Activated CD8-positive, alpha-beta T cell treated with anti-CD3 and anti-CD28 coated beads, Interleukin-2, amount 10 ng/mL, durations not matched to agents 7 days and 5 days (primary cell): ENCODE data around the gene EFNB3. TPM values are rescaled to one million over a fixed set of nuclear protein-coding genes. Genes with fewer than 3 reads are reported as not detected.

Source experiments
- ATAC-seq: fragments of 150-1000 bp; cut with Tn5 transposase; one replicate; pipeline ENCODE4 v1.10.0; 2021; ENCODE audit warnings: moderate library complexity
- CTCF ChIA-PET: fragments of 350-600 bp; sonication (Branson Sonifier 250); formaldehyde crosslinking; loops from one replicate; lab custom pipeline; 2021; ENCODE audit warnings: antibody characterized with exemption; lab: Charles Lee
- POLR2A ChIA-PET: fragments of 350-600 bp; sonication (Branson Sonifier 250); formaldehyde crosslinking; loops from one replicate; lab custom pipeline; 2021; ENCODE audit warnings: antibody characterized with exemption; lab: Charles Lee
- DNase-seq: peaks from one replicate; pipeline ENCODE4 v3.0.0-alpha.2; 2020
- H3K27ac Mint-ChIP-seq: one replicate; pipeline ENCODE4 v1.8.0; 2021; ENCODE audit warnings: mild to moderate bottlenecking, mixed read lengths
- H3K27me3 Mint-ChIP-seq: one replicate; pipeline ENCODE4 v1.8.0; 2021; ENCODE audit warnings: low read depth, mixed read lengths
- H3K36me3 Mint-ChIP-seq: one replicate; pipeline ENCODE4 v1.8.0; 2021; ENCODE audit warnings: low read depth, mixed read lengths
- H3K4me1 Mint-ChIP-seq: one replicate; pipeline ENCODE4 v1.8.0; 2021; ENCODE audit warnings: low read depth, mixed read lengths
- H3K4me3 Mint-ChIP-seq: one replicate; pipeline ENCODE4 v1.8.0; 2021; ENCODE audit warnings: mild to moderate bottlenecking, mixed read lengths
- H3K9me3 Mint-ChIP-seq: one replicate; pipeline ENCODE4 v1.8.0; 2022; ENCODE audit warnings: mixed read lengths; ENCODE audit not compliant: insufficient read depth
- total RNA-seq, 2 experiments: library from RNA; stranded (reverse); gene quantifications; one replicate each; pipeline ENCODE4 v1.2.3, GENCODE V29; 2021

Gene EFNB3
- total RNA-seq, 2 experiments from 2014 or later, result not detected

DNA sequence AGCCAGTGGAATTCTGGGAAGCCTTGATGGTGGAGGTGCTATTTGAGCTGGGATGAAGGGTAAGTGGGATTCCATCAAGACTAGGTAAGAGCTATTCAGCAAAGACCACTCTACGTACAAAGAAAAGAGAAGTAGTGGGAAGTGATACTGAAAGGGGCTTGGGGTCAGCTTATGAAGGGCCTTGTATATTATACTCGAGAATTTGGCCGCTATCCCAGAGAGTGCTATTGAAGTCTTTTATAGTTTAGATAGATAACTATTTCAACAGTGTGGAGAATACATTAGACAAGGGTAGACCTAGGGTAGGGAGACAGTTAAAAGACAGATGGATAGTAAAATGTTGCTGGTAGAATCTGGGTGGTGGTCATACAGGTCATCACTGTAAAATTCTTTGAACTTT lies 22.9 kb downstream of the EFNB3 start:
- ChIA-PET POLR2A (no interaction called here), CTCF (no interaction called here)
- Mint-ChIP-seq H3K9me3 (no peaks in the 10 kb centered on the region), H3K4me1 (no peaks in the 10 kb centered on the region), H3K36me3 (no peaks in the 10 kb centered on the region), H3K27me3 (peaks cover 22% of the 10 kb centered on the region), H3K4me3 (no peak overlapping the region), H3K27ac (no peak overlapping the region)
- no peak for ATAC-seq
- no peak for DNase-seq

DNA sequence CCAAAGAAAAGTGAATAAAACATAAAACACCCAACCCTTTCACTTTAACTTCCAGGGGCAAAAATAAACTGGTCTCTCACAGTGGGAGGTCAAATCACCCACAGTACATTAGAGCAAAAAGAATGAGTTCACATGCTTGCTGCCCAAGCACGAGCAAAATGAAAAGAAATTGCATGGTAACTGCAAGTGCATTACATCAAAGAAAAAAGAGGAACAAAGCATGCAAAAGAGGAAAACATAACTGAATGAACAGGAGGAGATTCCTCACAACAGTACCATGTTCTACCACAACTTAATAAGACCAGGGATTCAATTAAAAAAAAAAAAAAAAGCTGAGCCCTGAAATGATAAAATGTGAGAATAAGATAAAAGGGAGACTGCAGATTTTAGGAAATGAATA lies 24.8 kb downstream of the EFNB3 start:
- CTCF ChIA-PET, result interaction anchor here (0.8 to 1.9 kb wide), 2 partner anchors 13 to 272 kb away, joined by 3 to 13 read pairs; no protein-coding TSS in a partner anchor
- H3K4me1 Mint-ChIP-seq, result no peaks in the 10 kb centered on the region
- no peaks in the 10 kb centered on the region for H3K36me3 Mint-ChIP-seq
- H3K27ac Mint-ChIP-seq, result no peak overlapping the region
- no peaks in the 10 kb centered on the region for H3K9me3 Mint-ChIP-seq
- ATAC-seq (no peak), DNase-seq (no peak)
- POLR2A ChIA-PET, result no interaction called here
- H3K27me3 Mint-ChIP-seq, result peaks cover 26% of the 10 kb centered on the region
- no peak overlapping the region for H3K4me3 Mint-ChIP-seq

DNA sequence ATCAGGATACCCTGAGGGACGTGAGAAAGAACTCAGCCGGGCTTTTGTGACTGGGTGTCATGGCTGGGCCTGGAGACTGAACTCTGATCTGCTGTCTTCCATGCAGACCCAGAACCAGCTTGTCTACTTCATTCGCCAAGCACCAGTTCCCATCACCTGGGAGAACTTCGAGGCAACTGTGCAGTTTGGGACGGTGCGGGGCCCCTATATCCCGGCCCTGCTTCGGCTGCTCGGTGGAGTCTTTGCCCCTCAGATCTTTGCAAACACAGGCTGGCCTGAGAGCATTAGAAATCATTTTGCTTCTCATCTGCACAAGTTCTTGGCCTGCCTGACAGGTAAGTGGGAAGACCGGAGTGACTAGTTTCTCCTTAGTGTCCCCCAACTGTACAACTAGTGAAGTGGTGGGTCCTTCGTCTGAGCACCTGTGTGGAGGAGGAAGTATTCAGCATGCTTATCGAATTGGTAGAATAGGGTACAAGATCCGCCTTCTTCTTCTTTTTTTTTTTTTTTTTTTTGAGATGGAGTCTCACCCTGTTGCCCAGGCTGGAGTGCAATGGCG lies 28.1 kb downstream of the EFNB3 start:
- ATAC-seq (no peak), DNase-seq (no peak)
- H3K4me1 Mint-ChIP-seq, result no peaks in the 10 kb centered on the region
- ChIA-PET CTCF (no interaction called here), POLR2A (no interaction called here)
- H3K27ac Mint-ChIP-seq, result no peak overlapping the region
- no peaks in the 10 kb centered on the region for H3K9me3 Mint-ChIP-seq
- H3K36me3 Mint-ChIP-seq, result no peaks in the 10 kb centered on the region
- no peak overlapping the region for H3K4me3 Mint-ChIP-seq
- H3K27me3 Mint-ChIP-seq, result peaks cover 29% of the 10 kb centered on the region

DNA sequence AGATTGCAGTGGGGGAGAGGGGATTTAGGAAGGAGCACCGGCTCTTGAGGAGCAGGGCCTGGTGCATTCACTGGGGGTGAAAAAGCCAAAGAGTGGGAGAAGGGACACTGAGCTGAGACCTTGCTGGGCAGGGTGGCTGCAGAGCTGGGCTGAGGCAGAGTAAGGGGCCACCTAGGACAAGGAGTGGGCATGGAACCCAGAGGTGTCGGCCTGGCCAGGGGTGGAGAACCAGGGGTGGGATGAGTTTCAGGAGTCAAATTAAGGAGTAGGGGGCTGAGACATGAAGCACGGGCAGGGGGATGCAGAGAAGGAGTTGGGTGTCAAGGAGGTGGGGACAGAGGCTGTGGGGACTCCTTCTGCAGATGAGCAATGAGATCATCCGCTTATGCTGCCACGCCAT lies 32.6 kb downstream of the EFNB3 start:
- POLR2A ChIA-PET, result no interaction called here
- no peaks in the 10 kb centered on the region for H3K9me3 Mint-ChIP-seq
- no peaks in the 10 kb centered on the region for H3K4me1 Mint-ChIP-seq
- H3K27ac Mint-ChIP-seq, result no peak overlapping the region
- peaks cover 21% of the 10 kb centered on the region for H3K27me3 Mint-ChIP-seq
- CTCF ChIA-PET, result no interaction called here
- H3K4me3 Mint-ChIP-seq, result no peak overlapping the region
- ATAC-seq (no peak), DNase-seq (no peak)
- no peaks in the 10 kb centered on the region for H3K36me3 Mint-ChIP-seq

DNA sequence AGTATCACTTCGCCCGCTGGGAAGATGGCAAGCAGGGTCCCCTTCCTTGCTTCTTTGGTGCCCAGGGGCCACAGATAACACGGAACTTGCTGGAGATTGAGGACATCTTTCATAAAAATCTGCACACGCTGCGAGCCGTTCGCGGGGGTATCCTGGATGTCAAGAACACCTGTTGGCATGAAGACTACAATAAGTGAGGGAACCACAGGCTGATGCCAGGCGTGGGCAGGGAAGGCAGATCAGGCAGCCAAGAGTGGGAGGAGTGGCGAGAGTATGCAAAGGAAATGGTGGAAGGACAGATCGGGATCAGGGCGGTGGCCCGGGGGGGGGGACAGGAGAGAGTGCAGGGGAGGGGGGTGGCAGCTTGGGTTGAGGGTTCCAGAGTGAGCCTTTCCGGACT lies 34.7 kb downstream of the EFNB3 start:
- H3K9me3 Mint-ChIP-seq, result no peaks in the 10 kb centered on the region
- ChIA-PET CTCF (no interaction called here), POLR2A (no interaction called here)
- H3K27ac Mint-ChIP-seq, result no peak overlapping the region
- peaks cover 12% of the 10 kb centered on the region for H3K27me3 Mint-ChIP-seq
- ATAC-seq (no peak), DNase-seq (no peak)
- H3K36me3 Mint-ChIP-seq, result no peaks in the 10 kb centered on the region
- no peaks in the 10 kb centered on the region for H3K4me1 Mint-ChIP-seq
- H3K4me3 Mint-ChIP-seq, result no peak overlapping the region

DNA sequence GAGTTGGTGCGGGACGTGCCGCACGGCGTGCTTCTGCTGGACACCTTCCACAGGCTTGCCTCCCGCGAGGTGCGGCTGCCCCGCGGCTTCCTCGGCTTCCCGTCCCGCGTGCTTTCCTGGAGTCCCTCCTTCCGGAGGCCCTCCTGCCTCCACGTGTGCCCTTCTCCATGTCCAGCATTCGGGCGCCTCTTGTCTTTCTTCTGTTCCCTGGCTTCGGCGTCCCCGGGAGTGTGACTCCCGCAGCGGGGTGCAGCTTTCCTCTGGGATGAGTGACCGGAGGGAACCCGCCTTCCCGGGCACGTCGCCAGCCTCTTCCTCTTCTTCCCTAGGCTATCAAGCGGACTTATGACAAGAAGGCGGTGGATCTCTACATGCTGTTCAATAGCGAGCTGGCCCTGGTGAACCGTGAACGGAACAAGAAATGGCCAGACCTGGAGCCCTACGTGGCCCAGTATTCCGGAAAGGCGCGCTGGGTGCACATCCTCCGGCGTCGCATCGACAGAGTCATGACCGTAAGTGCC lies 35.5 kb downstream of the EFNB3 start:
- Mint-ChIP-seq H3K27me3 (peaks cover 12% of the 10 kb centered on the region), H3K4me1 (no peaks in the 10 kb centered on the region), H3K36me3 (no peaks in the 10 kb centered on the region), H3K27ac (no peak overlapping the region), H3K4me3 (no peak overlapping the region), H3K9me3 (no peaks in the 10 kb centered on the region)
- POLR2A ChIA-PET, result no interaction called here
- ATAC-seq (no peak), DNase-seq (no peak)
- CTCF ChIA-PET, result no interaction called here

DNA sequence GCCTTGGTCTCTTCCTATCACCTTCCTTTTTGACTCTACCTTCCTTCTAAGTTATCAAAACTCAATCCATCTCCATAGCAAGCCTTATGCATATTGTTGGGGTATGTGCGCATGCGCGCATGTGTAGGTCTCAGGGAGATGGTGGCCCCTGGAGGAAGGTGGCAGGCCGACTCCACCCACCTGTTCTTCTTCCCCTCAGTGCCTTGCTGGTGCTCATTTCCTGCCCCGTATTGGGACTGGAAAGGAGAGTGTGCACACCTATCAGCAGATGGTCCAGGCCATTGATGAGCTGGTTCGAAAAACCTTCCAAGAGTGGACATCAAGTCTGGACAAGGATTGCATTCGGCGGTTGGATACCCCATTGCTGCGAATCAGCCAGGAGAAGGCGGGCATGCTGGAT lies 37.7 kb downstream of the EFNB3 start:
- Mint-ChIP-seq H3K9me3 (no peaks in the 10 kb centered on the region), H3K4me3 (no peak overlapping the region), H3K27ac (no peak overlapping the region), H3K4me1 (no peaks in the 10 kb centered on the region), H3K36me3 (no peaks in the 10 kb centered on the region), H3K27me3 (peaks cover 14% of the 10 kb centered on the region)
- ATAC-seq, result no peak
- CTCF ChIA-PET, result interaction anchor here (0.8 to 3.2 kb wide), 21 partner anchors 8 to 299 kb away, joined by 3 to 19 read pairs (median 5); partner anchors contain the start of gene NAA38
- DNase-seq, result no peak
- POLR2A ChIA-PET, result no interaction called here

DNA sequence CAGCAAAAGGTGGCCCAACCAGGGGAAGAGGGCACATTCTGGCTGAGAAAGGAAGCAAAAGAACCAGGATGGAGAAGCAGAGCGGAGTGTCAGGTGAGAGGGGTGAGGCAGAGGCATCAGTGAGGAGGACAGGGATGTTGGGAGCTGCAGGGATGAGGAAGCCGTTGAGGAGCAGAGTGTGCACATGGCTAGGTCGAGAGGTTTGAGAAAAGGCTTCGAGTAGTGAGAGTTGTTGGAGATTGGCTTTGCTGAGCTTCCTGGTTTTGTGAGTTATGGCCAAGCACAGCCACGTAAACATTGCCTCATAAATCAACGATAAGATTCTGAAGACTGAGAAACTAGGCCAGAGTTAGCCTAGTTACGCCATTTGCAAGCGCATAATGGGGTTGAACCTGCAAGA lies 39.4 kb downstream of the EFNB3 start:
- Mint-ChIP-seq H3K27ac (no peak overlapping the region), H3K4me1 (no peaks in the 10 kb centered on the region), H3K36me3 (no peaks in the 10 kb centered on the region), H3K27me3 (peaks cover 15% of the 10 kb centered on the region), H3K9me3 (no peaks in the 10 kb centered on the region), H3K4me3 (no peak overlapping the region)
- no peak for ATAC-seq
- DNase-seq, result no peak
- POLR2A ChIA-PET, result no interaction called here
- CTCF ChIA-PET, result interaction anchor here (0.9 to 3.2 kb wide), 16 partner anchors 9 to 297 kb away, joined by 3 to 19 read pairs (median 6); partner anchors contain the start of genes NAA38 and WRAP53

DNA sequence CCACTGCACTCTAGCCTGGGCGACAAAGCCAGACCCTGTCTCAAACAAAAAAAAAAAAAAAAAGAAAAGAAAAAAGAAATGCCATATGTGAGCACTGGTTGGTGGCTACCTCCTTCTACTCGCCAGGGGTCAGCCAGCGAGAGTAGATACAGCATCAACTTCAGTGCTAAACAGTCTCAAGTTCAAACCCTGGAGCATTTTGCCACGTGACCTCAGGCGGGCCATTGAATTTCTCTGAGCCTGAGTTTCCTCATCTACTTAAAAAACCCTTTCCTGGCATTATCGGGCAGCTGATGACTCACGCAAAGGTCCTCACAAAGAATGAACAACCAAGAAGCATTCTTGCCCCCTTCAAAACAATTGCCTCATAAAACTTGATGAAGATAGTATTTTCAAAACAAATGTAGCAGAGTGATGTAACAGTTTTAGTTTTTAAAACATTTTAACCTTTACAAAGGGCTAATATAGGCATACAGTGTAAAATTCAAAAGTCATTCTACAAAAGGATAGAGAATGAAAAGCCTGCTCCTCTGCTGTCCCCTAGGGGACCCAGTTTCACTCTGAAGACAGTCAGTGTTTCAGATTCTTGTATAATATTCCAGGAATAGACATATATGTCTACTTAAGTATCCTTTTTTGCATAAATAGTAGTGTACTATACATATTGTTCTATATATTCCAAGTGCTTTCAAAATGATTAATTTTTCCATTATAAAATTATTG lies 40.9 kb downstream of the EFNB3 start:
- no peaks in the 10 kb centered on the region for H3K36me3 Mint-ChIP-seq
- POLR2A ChIA-PET, result no interaction called here
- ATAC-seq, result no peak
- H3K27me3 Mint-ChIP-seq, result peaks cover 11% of the 10 kb centered on the region
- CTCF ChIA-PET, result no interaction called here
- DNase-seq, result no peak
- H3K4me3 Mint-ChIP-seq, result no peak overlapping the region
- H3K9me3 Mint-ChIP-seq, result no peaks in the 10 kb centered on the region
- no peak overlapping the region for H3K27ac Mint-ChIP-seq
- H3K4me1 Mint-ChIP-seq, result no peaks in the 10 kb centered on the region

DNA sequence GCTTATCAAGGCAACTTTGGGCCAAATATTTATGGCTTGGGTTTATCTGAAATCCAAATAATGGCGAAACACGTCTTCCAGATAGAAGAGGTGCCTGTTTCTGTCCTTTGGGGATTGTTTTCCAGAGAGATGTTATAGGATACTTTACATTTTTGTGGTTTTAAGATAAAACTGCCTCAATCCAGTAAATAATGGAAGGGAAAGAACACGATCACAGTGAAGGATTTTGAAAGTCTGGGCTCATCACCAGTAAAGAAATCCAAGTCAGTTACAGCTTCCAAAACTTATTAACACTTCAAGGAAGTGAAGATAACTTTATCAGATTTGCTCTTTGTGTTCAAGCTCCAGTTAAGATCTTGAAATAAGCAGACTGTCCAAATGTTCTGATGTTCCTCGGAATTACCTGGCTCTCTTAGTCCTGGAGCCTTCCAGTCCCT lies 42.7 kb downstream of the EFNB3 start:
- ChIA-PET POLR2A (no interaction called here), CTCF (interaction anchor here (0.7 to 1.5 kb wide), 3 partner anchors 87 to 314 kb away, joined by 3 to 6 read pairs (median 5); no protein-coding TSS in a partner anchor)
- Mint-ChIP-seq H3K27me3 (peaks cover 11% of the 10 kb centered on the region), H3K27ac (no peak overlapping the region), H3K4me1 (no peaks in the 10 kb centered on the region), H3K4me3 (no peak overlapping the region), H3K9me3 (no peaks in the 10 kb centered on the region), H3K36me3 (no peaks in the 10 kb centered on the region)
- DNase-seq, result no peak
- ATAC-seq, result no peak

DNA sequence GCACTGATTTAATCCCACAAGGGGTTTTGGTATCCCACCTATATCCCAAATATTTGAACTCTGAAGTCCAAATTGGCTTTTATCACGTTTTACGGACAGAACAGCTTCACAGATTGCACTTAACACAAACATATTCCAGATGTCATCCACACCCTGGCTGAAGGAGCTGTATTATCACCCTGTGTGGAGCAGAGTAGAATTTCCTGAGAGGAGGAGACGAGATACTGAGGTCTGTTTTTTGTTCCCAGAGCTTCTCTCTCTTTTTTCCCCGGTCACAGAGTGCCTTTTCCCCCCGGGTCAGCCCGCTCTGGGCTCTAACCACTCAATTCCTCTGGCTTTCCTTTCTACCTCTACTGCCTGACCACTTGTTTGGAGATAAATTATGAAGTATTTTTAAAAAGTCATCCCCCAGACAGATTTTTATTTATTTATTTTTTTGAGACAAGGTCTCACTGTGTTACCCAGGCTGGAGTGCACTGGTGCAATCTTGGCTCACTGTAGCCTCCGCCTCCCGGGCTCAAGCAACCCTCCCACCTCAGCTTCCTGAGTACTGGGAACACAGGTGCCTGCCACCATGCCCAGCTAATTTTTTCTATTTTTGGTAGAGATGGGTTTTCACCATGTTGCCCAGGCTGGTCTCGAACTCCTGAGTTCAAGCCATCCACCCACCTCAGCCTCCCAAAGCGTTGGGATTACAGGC lies 43.2 kb downstream of the EFNB3 start:
- H3K4me1 Mint-ChIP-seq, result no peaks in the 10 kb centered on the region
- no peak overlapping the region for H3K4me3 Mint-ChIP-seq
- H3K27ac Mint-ChIP-seq, result no peak overlapping the region
- no peaks in the 10 kb centered on the region for H3K9me3 Mint-ChIP-seq
- CTCF ChIA-PET, result interaction anchor here (0.7 to 1.5 kb wide), 4 partner anchors 34 to 313 kb away, joined by 3 to 6 read pairs (median 4); no protein-coding TSS in a partner anchor
- H3K36me3 Mint-ChIP-seq, result no peaks in the 10 kb centered on the region
- ATAC-seq, result no peak
- H3K27me3 Mint-ChIP-seq, result peaks cover 11% of the 10 kb centered on the region
- no peak for DNase-seq
- POLR2A ChIA-PET, result no interaction called here
